ENCODE data around the gene KCNA1. TPM values are rescaled to one million over a fixed set of nuclear protein-coding genes. Genes with fewer than 3 reads are reported as not detected.

The KCNA1 gene
- total RNA-seq, 1 donor: under 0.01 TPM

DNA sequence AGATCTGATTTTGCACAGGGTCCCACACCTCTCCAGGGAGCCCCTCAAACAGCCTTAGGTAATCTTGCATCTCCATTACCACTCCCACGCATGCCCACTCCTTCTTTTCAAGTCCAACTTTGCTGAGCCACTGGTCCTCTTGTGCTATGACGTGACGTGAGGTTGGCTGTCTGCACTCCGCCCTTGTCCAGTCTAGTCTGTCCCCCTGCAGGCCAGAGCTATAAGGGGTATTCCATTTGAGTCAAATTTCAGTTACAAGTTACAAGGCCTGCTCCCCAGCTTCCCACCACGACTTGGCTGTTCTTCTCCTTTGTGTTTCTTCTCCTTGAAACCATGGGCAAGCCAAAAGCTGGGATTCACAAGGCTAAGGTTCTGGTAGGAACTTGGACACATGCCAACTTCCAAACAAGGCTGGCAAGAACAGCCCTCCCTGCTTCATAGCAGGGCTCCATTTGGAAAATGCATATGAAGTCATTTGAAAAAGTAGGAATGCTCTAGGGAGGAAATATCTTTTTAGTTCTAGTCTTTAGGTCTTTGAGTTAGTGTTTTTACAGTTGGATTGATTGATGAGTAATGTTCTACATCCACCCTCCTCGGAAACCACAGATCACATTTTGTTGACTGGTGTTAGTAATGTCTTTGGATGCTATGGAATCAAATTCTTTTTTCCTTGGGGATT is 49.1 kb downstream of the KCNA1 start:
- DNase-seq (ENCODE audit: low read depth in 2 of 3, low spot score in 2 of 3): no peak

DNA sequence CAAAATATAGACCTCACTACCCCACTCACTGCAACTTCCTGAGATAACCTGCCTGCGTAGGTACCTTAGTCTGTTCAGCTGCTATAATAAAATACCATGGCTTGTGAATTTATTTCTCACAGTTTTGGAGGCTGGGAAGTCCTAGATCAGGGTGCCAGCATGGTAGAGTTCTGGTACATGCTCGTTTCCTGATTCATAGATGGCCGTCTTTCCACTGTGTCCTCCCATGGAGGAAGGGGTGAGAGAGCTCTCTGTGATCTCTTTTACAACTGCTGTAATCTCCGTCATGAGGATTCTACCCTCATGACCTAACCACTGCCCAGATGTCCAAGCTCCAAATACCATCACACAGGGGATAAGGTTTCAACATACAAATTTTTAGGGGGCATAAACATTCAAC is 49.7 kb downstream of the KCNA1 start:
- DNase-seq (ENCODE audit: low read depth in 2 of 3, low spot score in 2 of 3): no peak

DNA sequence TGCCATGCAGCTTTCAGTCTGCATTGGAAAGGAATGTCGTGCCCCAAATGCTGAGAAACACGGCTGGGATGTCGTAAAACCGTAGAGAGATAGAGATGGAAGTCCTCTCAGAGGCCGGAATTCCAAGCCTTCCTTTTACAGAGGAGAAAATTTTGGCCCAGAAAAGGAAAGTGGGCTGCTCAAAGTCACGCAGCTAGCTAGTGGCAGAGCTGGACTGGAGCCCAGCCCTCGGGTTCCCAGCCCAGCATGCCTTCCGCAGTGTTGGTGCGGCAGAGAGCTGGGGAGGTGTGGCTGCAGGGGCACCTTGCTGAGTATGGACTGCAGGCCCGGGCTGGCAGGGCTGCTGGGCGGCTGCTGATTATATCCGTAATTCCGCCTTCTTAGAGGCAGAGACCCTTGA is 50.3 kb downstream of the KCNA1 start:
- DNase-seq (ENCODE audit: low read depth in 2 of 3, low spot score in 2 of 3): no peak

DNA sequence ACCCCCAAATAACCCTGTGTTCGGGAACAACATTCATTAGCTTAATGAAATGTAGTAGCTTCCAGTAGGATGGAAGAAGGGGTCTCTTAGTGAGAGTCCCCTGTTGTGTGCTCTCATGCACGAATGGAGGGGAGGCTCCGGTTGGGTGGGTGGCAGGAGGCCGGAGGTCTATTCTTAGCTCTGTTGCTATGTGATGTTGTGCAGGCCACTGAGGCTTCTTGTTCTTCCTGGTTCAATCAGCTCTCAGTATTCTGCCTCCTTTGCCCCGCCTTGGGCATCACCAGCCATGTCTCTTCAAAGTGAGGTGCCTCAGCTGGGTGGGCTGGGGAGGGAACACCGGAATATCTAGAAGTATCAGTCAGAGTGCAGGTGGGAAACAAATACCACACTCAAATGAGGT is 50.8 kb downstream of the KCNA1 start:
- no peak for DNase-seq (ENCODE audit: low read depth in 2 of 3, low spot score in 2 of 3)

DNA sequence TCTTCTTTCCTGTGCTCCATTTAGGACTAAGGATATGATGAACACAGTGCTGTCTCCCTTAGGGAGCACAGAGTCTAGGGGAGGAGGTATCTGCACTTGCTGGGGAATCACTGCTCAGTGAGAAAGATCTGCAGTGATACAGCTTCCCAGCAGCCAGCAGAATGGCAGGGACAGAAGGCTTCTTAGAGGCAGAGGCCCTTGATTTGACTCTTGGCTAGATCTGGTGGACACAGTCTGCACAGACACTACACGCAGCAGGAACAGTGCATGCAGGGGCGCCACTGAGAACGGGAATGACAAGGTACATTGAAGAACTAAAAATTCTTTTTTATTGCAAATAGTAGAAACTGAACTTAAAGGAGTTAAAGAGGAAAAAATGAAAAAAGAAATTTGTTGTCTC is 51.6 kb downstream of the KCNA1 start:
- no peak for DNase-seq (ENCODE audit: low read depth in 2 of 3, low spot score in 2 of 3)

DNA sequence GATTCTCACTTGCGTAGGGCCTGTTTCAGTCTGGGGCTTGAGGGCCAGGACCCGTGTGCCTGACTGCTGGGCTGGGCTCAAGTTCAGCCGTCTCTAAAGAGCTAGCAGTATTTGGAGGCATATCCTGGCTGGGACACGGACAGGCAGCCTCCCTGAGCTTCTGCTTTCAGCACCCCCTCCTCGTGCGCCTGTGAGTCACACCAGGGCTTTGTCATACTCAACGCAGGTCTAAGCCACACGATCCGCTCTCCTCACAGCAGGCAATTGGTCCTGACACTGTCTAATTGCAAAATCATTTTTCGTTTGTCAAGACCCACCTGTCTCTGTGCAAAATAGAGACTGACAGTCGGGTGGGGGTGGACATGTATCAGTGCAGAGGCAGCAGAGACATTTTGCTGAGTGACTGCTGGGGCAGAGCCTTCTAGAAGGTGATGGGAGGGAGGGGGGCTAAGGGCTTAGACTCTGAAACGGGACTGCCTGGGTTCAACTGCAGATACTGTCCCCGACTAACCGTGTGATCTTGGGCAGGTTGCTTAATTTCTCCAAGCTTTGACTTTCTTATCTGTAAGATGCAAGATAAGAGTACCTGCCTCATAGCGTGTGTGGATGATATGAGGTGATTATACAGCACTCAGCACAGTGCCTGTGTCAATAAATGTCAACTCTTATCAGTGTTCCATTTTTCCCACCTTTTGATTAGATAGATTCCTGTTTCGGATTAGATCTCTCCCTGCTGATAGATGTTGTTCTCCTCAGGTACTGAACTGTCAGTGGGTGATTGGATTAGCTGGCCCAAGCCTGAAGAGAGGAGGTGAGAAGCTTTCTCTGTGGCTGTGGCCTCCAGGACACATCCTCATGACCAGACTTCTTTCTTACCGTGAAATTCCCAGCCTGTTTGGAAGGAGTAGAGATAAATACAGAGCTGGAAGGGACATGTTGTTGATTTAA is 53.1 kb downstream of the KCNA1 start:
- no peak for DNase-seq (ENCODE audit: low read depth in 2 of 3, low spot score in 2 of 3)

Other genes starting within 250 kb of the KCNA1 start
- 1.1 TPM for gene GALNT8, start 189.5 kb upstream of the KCNA1 start, total RNA-seq
- under 0.01 TPM for gene KCNA5, start 134.0 kb downstream of the KCNA1 start, total RNA-seq